Measurements from ENCODE around the gene BSCL2. TPM values are rescaled to one million over a fixed set of nuclear protein-coding genes. Genes with fewer than 3 reads are reported as not detected.
A peak's percentile ranks its signal among the peaks of the same experiment; 100 is the strongest.

The BSCL2 gene
- total RNA-seq, 1 donor from 2014 or later, result 96.6 TPM

GRCh38 chr11:62645671-62645945 lies 61.6 kb downstream of the BSCL2 start:
- DNase-seq (ENCODE audit: low read depth), result no peak
- peak overlapping the region; percentile 99 for H3K4me3 ChIP-seq (ENCODE audit: low read depth, low read length)
- no peak for TF ChIP-seq CTCF (conservative IDR thresholded peaks at IDR 0.05; ENCODE audit: low read depth, low read length)

GRCh38 chr11:62644220-62644619 lies 63.0 kb downstream of the BSCL2 start:
- no peak for DNase-seq (ENCODE audit: low read depth)
- no peak for TF ChIP-seq CTCF (conservative IDR thresholded peaks at IDR 0.05; ENCODE audit: low read depth, low read length)
- no peak overlapping the region for H3K4me3 ChIP-seq (ENCODE audit: low read depth, low read length)

Other genes with a start within 250 kb of the BSCL2 start
- 198 and 296 TPM in 2 replicates for gene AHNAK, start 160.6 kb downstream of the BSCL2 start, total RNA-seq
- 2,115 and 2,170 TPM in 2 replicates for gene EEF1G, start 133.5 kb downstream of the BSCL2 start, total RNA-seq
- 9.4 and 10.1 TPM in 2 replicates for gene TUT1, start 115.9 kb downstream of the BSCL2 start, total RNA-seq
- gene MTA2, start 105.6 kb downstream of the BSCL2 start, total RNA-seq, result 109 and 153 TPM in 2 replicates
- gene EML3, start 94.6 kb downstream of the BSCL2 start, total RNA-seq, result 29.7 and 31.8 TPM in 2 replicates
- gene ROM1, start 94.2 kb downstream of the BSCL2 start, total RNA-seq, result 1.2 and 1.4 TPM in 2 replicates
- 43.6 and 67.7 TPM in 2 replicates for gene B3GAT3, start 85.4 kb downstream of the BSCL2 start, total RNA-seq
- gene GANAB, start 60.8 kb downstream of the BSCL2 start, total RNA-seq, result 191 and 281 TPM in 2 replicates
- gene INTS5, start 54.1 kb downstream of the BSCL2 start, total RNA-seq, result 19.4 and 26.5 TPM in 2 replicates
- gene C11orf98, start 42.2 kb downstream of the BSCL2 start, total RNA-seq, result 125 and 129 TPM in 2 replicates
- gene CSKMT, start 42.1 kb downstream of the BSCL2 start, total RNA-seq, result 21.0 and 26.3 TPM in 2 replicates
- gene UQCC3, start 35.8 kb downstream of the BSCL2 start, total RNA-seq, result 18.6 and 27.9 TPM in 2 replicates
- 2.2 and 3.0 TPM in 2 replicates for gene LBHD1, start 35.2 kb downstream of the BSCL2 start, total RNA-seq
- 162 and 235 TPM in 2 replicates for gene UBXN1, start 28.4 kb downstream of the BSCL2 start, total RNA-seq
- gene LRRN4CL, start 17.9 kb downstream of the BSCL2 start, total RNA-seq, result not detected in 2 replicates
- not detected in 2 replicates for gene GNG3, start 252 bp upstream of the BSCL2 start, total RNA-seq
- gene HNRNPUL2, start 20.0 kb upstream of the BSCL2 start, total RNA-seq, result 8.0 and 8.5 TPM in 2 replicates
- gene TTC9C, start 21.1 kb upstream of the BSCL2 start, total RNA-seq, result 35.7 and 39.1 TPM in 2 replicates
- gene ZBTB3, start 46.7 kb upstream of the BSCL2 start, total RNA-seq, result 10.6 and 16.8 TPM in 2 replicates
- gene POLR2G, start 54.2 kb upstream of the BSCL2 start, total RNA-seq, result 88.2 and 137 TPM in 2 replicates
- 12.4 and 26.8 TPM in 2 replicates for gene TAF6L, start 64.0 kb upstream of the BSCL2 start, total RNA-seq
- gene TMEM179B, start 80.0 kb upstream of the BSCL2 start, total RNA-seq, result 52.8 and 97.7 TPM in 2 replicates
- gene TMEM223, start 84.6 kb upstream of the BSCL2 start, total RNA-seq, result 51.1 and 58.9 TPM in 2 replicates
- gene NXF1, start 98.0 kb upstream of the BSCL2 start, total RNA-seq, result 49.4 and 56.3 TPM in 2 replicates
- 21.2 and 28.6 TPM in 2 replicates for gene STX5, start 124.6 kb upstream of the BSCL2 start, total RNA-seq
- gene TEX54, start 125.4 kb upstream of the BSCL2 start, total RNA-seq, result not detected in 2 replicates
- gene WDR74, start 132.2 kb upstream of the BSCL2 start, total RNA-seq, result 55.3 and 87.4 TPM in 2 replicates
- 97.4 and 219 TPM in 2 replicates for gene SLC3A2, start 173.5 kb upstream of the BSCL2 start, total RNA-seq
- not detected in 2 replicates for gene CHRM1, start 213.9 kb upstream of the BSCL2 start, total RNA-seq